GM21528 (cell line): ENCODE data around the gene SLC2A13.

Experiments used
- ATAC-seq: cut with Tn5 transposase; IDR thresholded peaks from one replicate; pipeline ENCODE4 v1.9.1; 2021; ENCODE audit warnings: mild to moderate bottlenecking, moderate library complexity; ENCODE audit not compliant: unreplicated experiment, low FRiP score

The SLC2A13 gene

GRCh38 chr12:40002178-40003169, 103.4 kb downstream of the SLC2A13 start:
- no peak for ATAC-seq

DNA sequence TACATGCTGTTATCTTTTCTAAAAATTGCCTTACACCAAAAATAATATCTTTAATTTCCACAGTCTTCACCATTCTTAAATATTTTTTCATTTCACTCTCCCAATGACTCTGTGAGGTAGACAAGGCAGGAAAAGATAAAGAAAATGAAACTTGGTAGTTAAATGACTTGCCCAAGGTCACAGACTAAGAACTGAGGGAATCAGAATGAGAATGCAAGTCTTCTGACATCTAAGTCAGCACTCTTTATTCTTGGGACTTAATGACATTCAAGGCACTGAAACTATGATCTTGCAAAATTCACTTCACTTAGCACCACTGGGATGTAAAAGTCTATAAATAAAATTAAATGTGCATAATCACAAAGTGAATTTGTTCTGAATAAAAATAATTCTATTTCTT, 104.5 kb downstream of the SLC2A13 start:
- no peak for ATAC-seq

DNA sequence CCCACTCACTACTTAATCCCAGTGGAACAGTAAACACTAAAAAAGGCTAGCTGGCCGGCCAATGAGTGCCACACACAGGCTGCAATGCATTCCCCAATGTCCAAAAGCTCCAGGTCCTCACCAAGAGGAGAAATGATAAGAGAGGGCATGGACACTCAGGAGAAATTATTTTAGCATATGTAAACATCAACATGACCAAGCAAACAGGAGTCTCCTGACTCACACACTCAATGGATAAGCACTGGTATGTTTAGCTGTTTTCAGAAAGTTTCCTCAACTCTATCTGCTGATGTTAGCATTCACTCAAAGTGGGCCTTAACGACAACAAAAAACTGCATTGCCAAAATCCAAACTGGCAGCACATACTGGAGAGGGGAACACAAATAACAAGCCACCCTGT, 105.0 kb downstream of the SLC2A13 start:
- no peak for ATAC-seq

GRCh38 chr12:39993268-39993667, 112.6 kb downstream of the SLC2A13 start:
- no peak for ATAC-seq

- ATAC-seq, result peak; percentile 92
These were observed 115.5 kb downstream of the SLC2A13 start for GRCh38 chr12:39990122-39991101.

GRCh38 chr12:39989501-39989900, 116.4 kb downstream of the SLC2A13 start:
- ATAC-seq, result no peak

GRCh38 chr12:39988574-39988973, 117.3 kb downstream of the SLC2A13 start:
- ATAC-seq, result no peak

DNA sequence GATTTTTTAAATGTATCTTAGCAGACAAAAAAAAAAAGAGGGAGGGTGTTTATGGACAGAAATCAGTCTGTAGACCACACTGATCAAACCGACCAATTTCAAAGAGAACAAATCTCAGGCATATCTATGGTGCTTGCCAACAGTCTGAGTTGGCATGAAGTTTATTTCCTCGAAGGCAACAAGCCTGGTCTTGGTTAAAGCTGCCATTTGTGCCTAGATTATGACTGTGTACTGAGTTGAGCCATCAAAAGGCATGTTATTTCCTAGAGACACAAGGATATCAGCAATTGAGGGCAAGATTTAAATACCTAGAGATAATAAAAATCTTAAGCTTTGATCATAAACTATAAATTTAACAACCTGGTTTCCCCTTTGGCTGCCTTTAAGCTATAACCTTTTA, 119.2 kb downstream of the SLC2A13 start:
- no peak for ATAC-seq

GRCh38 chr12:39984670-39985069, 121.2 kb downstream of the SLC2A13 start:
- no peak for ATAC-seq

GRCh38 chr12:39975374-39975918, 130.4 kb downstream of the SLC2A13 start:
- no peak for ATAC-seq

DNA sequence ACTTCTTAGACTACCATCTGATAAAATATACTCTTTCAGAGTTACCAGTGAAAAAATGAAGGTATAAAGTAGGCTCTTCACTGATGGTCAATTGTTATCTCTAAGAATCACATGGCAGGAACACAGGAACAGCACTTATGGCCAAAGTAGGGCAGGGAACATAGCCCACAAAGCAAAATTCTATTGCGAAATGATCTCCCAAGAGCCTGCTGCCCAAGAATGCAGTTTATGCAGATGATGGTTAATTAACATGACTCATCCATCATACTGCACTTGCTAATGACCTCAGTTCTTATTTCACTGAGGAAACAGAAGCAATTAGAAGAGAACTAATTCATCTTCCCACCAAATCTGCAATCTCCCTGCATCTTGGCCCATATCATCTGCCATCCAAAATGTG, 133.8 kb downstream of the SLC2A13 start:
- ATAC-seq, result no peak

GRCh38 chr12:39971348-39971747, 134.5 kb downstream of the SLC2A13 start:
- ATAC-seq, result no peak

DNA sequence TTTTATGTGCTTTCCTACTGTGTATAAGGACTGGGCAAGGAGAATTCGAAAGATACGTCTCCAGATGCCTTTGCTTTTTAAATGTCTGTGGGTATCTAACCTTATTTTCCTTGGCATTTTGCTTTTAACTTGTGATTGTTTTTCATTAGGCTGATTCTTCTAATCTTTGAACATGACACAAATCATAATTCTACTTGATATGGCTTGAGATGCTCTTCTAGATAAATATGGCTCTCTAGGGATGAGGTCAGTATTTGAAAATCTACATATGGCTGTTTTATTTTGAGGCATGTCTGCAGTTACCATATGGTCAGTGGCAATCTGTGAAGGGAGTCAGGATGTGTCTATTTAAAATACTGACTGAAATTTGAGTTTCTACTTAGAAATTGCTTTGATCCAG, 139.2 kb downstream of the SLC2A13 start:
- ATAC-seq, result no peak

GRCh38 chr12:39966256-39966655, 139.6 kb downstream of the SLC2A13 start:
- no peak for ATAC-seq

DNA sequence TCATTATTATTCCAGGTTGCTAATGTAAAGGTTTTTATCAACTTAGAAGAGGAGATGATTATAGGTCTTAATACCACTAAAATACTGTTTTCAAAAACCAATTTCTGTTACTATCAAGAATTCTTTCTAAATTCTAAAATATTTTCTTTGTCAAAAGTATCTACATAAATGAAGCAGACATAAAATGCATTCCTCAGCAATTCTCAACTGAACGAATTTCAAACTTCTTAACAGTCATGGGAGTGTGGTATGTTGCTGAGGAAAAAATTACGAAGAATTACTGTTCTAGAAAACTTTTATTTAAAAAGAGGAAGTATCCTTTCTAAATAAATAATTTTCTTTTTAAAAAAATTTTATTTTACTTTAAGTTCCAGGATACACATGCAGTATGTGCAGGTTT, 146.4 kb downstream of the SLC2A13 start:
- ATAC-seq, result no peak

DNA sequence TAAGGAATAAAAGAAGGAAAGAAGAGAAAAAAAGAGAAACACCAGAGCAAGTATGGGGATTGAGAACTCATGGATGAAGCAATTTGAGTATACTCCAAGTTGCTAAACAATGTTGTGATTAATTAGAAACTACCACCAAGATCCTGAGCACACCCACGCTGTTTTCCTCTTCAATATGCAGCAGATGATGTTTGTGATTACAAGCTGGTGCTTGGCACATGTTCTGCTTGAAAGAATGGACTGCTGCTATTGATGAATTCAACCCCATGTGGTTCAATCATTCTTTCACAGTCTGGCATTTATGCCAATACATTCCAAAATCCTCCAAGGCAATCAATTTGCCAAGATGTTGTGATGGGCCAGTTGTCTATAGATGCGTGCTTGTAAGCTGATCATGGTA, 146.8 kb downstream of the SLC2A13 start:
- ATAC-seq, result no peak

DNA sequence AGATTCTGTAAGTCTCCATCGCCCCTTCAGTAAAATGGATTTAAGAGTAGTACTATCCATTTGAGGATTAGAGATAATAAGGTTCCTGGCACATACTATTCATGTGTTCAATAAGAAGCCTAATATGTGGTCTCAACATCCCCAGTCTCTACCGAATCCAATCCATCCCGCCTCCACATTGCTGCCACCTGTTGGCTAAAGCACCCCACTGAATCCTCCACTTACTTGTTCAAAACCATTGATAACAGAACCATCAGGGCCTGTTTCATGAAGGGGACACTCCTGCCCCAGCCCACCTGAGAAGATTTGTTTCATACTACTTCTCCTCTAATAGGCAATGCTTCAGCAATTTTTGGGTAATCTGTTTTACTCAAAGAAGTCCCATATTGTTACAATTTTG, 147.5 kb downstream of the SLC2A13 start:
- no peak for ATAC-seq

GRCh38 chr12:39956725-39957124, 149.2 kb downstream of the SLC2A13 start:
- no peak for ATAC-seq

DNA sequence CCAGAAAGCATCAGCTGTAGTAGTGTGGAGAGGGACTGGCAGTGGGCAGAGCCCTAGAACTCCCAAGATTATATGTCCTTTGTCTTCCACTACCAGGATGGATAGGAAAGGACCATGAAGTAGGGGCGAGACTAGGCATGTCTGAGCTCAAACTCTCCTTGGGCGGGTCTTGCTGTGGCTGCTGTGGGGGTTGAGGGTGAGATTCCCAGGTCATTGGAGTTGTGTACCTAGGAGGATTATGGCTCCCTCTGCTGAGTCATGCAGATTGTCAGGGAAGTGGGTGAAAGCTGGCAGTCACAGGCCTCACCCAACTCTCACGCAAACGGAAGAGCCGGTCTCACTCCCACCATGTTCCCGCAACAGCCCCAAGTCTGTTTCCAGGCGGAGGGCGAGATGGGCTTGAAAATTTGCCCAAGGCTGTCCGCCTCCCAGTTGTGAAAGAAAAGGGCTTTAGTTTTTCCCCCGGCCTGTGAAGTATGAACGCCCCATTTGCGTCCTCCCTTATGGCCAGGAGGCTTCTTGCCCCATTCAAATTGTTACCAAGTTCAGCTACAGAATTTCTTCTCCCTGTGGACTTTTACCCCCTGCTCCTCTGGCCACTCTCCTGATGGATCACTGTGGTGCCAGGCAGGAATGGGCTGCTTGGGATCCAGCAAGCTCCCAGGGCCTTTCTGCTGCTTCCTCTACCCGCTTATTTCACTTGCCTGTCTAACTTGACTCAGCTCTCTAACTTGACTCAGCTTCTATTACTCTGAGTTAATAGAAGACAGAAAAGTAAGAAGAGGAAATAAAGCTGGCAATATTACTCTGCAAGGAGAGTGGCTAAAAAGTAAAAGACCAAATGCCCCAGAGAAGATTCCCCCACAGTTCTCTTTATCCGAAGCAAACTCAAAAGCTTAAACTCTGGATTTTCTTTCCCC, 159.3 kb downstream of the SLC2A13 start:
- ATAC-seq, result no peak

DNA sequence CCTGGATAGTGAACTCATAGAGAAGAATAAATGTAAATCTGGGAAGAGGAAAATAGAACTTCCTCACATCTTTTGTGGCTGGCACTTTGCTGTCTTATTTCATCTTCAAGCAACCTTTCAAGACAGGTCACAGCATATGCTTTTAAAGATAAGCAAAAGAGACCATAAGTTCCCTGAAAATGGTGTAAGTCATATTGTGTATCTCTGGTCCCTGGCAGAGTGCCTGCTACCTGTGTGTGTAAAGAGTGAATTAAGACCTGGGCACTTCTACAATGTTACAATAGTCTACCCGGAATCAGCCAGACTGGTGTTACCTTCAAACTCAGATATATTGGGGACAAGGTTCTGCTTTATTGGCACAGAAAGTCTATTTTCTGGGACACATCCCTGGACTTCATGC, 168.8 kb downstream of the SLC2A13 start:
- no peak for ATAC-seq
